Measurements from ENCODE around the gene EXOC6. TPM values are rescaled to one million over a fixed set of nuclear protein-coding genes. Genes with fewer than 3 reads are reported as not detected.

EXOC6 gene
- total and polyA plus RNA-seq, 2 donors: 10.6 to 17.4 TPM

GRCh38 chr10:93072225-93072712 lies 223.9 kb downstream of the EXOC6 start:
- 2% methylated on average over 27 of the region's 27 CpGs for WGBS
- DNase-seq (ENCODE audit: low read depth in 6 of 9, low spot score in 9 of 9): no peak
- no peak overlapping the region for H3K27ac ChIP-seq (ENCODE audit: low read depth in 1 of 2, low read length in 1 of 2)
- peaks cover 0 to 19% of the 10 kb centered on the region in 2 donors for H3K4me1 ChIP-seq (ENCODE audit: control insufficient read depth in 2 of 2, insufficient read depth in 2 of 2, low read length in 2 of 2)
- peaks cover 95 to 100% of the 10 kb centered on the region in 2 donors for H3K27me3 ChIP-seq (ENCODE audit: control insufficient read depth in 2 of 2, insufficient read depth in 1 of 2, low read length in 1 of 2)
- peak overlapping the region in 1 of 2 donors; percentile 7 for H3K4me3 ChIP-seq (ENCODE audit: low read length in 2 of 2)
- H3K36me3 ChIP-seq (ENCODE audit: control insufficient read depth in 2 of 2, insufficient read depth in 2 of 2, low read length in 1 of 2): no peaks in the 10 kb centered on the region
- no peaks in the 10 kb centered on the region for H3K9me3 ChIP-seq (ENCODE audit: control insufficient read depth in 2 of 2, insufficient read depth in 1 of 2, low read length in 1 of 2)

- no peak overlapping the region for H3K4me3 ChIP-seq (ENCODE audit: low read length in 2 of 2)
- H3K36me3 ChIP-seq (ENCODE audit: control insufficient read depth in 2 of 2, insufficient read depth in 2 of 2, low read length in 1 of 2): no peaks in the 10 kb centered on the region
- 5% methylated on average over 34 of the region's 34 CpGs for WGBS
- no peak overlapping the region for H3K27ac ChIP-seq (ENCODE audit: low read depth in 1 of 2, low read length in 1 of 2)
- peaks cover 89 to 97% of the 10 kb centered on the region in 2 donors for H3K27me3 ChIP-seq (ENCODE audit: control insufficient read depth in 2 of 2, insufficient read depth in 1 of 2, low read length in 1 of 2)
- no peaks in the 10 kb centered on the region for H3K9me3 ChIP-seq (ENCODE audit: control insufficient read depth in 2 of 2, insufficient read depth in 1 of 2, low read length in 1 of 2)
- peaks cover 0 to 19% of the 10 kb centered on the region in 2 donors for H3K4me1 ChIP-seq (ENCODE audit: control insufficient read depth in 2 of 2, insufficient read depth in 2 of 2, low read length in 2 of 2)
- no peak for DNase-seq (ENCODE audit: low read depth in 6 of 9, low spot score in 9 of 9)
These were observed 224.6 kb downstream of the EXOC6 start for GRCh38 chr10:93072713-93073538.

DNA sequence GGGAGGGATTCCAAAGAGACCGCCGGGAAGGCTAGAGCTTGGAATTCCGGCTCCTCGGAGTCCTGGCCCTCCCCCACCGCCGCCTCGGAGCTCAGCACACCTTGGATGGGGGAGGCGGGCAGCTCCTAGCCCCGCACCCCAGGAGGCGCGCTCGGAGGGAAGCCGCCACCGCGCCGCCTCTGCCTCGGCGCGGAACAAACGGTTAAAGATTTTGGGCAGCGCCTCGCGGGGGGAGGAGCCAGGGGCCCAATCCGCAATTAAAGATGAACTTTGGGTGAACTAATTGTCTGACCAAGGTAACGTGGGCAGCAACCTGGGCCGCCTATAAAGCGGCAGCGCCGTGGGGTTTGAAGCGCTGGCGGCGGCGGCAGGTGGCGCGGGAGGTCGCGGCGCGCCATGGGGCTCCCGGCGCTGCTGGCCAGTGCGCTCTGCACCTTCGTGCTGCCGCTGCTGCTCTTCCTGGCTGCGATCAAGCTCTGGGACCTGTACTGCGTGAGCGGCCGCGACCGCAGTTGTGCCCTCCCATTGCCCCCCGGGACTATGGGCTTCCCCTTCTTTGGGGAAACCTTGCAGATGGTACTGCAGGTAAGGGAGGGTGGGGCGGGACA lies 225.3 kb downstream of the EXOC6 start, which contains the start of gene CYP26A1:
CYP26A1 (plus strand) TSS at position 355 of the 608 bp plus-strand sequence; CDS start at position 397, 42 bp downstream.
- no peak for DNase-seq (ENCODE audit: low read depth in 6 of 9, low spot score in 9 of 9)
- WGBS: 1% methylated on average over 52 of the region's 52 CpGs
- H3K4me3 ChIP-seq (ENCODE audit: low read length in 2 of 2): peak within 1 kb of the TSS in 1 of 2 donors; percentile 35
- peaks cover 82 to 97% of the 10 kb centered on the region in 2 donors for H3K27me3 ChIP-seq (ENCODE audit: control insufficient read depth in 2 of 2, insufficient read depth in 1 of 2, low read length in 1 of 2)
- no peak within 1 kb of the TSS for H3K27ac ChIP-seq (ENCODE audit: low read depth in 1 of 2, low read length in 1 of 2)
- no peaks in the 10 kb centered on the region for H3K36me3 ChIP-seq (ENCODE audit: control insufficient read depth in 2 of 2, insufficient read depth in 2 of 2, low read length in 1 of 2)
- H3K9me3 ChIP-seq (ENCODE audit: control insufficient read depth in 2 of 2, insufficient read depth in 1 of 2, low read length in 1 of 2): no peaks in the 10 kb centered on the region
- peaks cover 0 to 19% of the 10 kb centered on the region in 2 donors for H3K4me1 ChIP-seq (ENCODE audit: control insufficient read depth in 2 of 2, insufficient read depth in 2 of 2, low read length in 2 of 2)

DNA sequence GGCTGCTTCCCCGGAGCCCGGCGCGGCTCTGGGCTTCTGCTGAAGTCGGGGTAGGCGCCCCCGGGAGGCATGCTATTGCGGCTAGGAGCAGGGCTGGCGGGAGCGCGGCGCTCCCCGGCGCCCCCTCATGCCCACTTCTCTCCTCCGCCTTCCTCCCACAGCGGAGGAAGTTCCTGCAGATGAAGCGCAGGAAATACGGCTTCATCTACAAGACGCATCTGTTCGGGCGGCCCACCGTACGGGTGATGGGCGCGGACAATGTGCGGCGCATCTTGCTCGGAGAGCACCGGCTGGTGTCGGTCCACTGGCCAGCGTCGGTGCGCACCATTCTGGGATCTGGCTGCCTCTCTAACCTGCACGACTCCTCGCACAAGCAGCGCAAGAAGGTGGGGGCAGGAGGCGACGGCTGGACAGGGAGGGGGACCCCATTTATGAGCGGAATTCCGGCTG lies 225.9 kb downstream of the EXOC6 start:
- under 1% methylated on average over 40 of the region's 40 CpGs for WGBS
- Histone ChIP-seq H3K4me1 (ENCODE audit: control insufficient read depth in 2 of 2, insufficient read depth in 2 of 2, low read length in 2 of 2) (peaks cover 0 to 19% of the 10 kb centered on the region in 2 donors), H3K9me3 (ENCODE audit: control insufficient read depth in 2 of 2, insufficient read depth in 1 of 2, low read length in 1 of 2) (no peaks in the 10 kb centered on the region), H3K36me3 (ENCODE audit: control insufficient read depth in 2 of 2, insufficient read depth in 2 of 2, low read length in 1 of 2) (no peaks in the 10 kb centered on the region), H3K4me3 (ENCODE audit: low read length in 2 of 2) (peak overlapping the region in 1 of 2 donors; percentile 35), H3K27ac (ENCODE audit: low read depth in 1 of 2, low read length in 1 of 2) (no peak overlapping the region), H3K27me3 (ENCODE audit: control insufficient read depth in 2 of 2, insufficient read depth in 1 of 2, low read length in 1 of 2) (peaks cover 76 to 97% of the 10 kb centered on the region in 2 donors)
- peak in 1 of 9 donors; percentile 35 for DNase-seq (ENCODE audit: low read depth in 6 of 9, low spot score in 9 of 9)

GRCh38 chr10:93074597-93075368 lies 226.5 kb downstream of the EXOC6 start:
- no peak overlapping the region for H3K4me3 ChIP-seq (ENCODE audit: low read length in 2 of 2)
- 5% methylated on average over 67 of the region's 67 CpGs for WGBS
- H3K27me3 ChIP-seq (ENCODE audit: control insufficient read depth in 2 of 2, insufficient read depth in 1 of 2, low read length in 1 of 2): peaks cover 70 to 97% of the 10 kb centered on the region in 2 donors
- H3K27ac ChIP-seq (ENCODE audit: low read depth in 1 of 2, low read length in 1 of 2): no peak overlapping the region
- no peak for DNase-seq (ENCODE audit: low read depth in 6 of 9, low spot score in 9 of 9)
- no peaks in the 10 kb centered on the region for H3K9me3 ChIP-seq (ENCODE audit: control insufficient read depth in 2 of 2, insufficient read depth in 1 of 2, low read length in 1 of 2)
- peaks cover 0 to 19% of the 10 kb centered on the region in 2 donors for H3K4me1 ChIP-seq (ENCODE audit: control insufficient read depth in 2 of 2, insufficient read depth in 2 of 2, low read length in 2 of 2)
- no peaks in the 10 kb centered on the region for H3K36me3 ChIP-seq (ENCODE audit: control insufficient read depth in 2 of 2, insufficient read depth in 2 of 2, low read length in 1 of 2)

- DNase-seq (ENCODE audit: low read depth in 6 of 9, low spot score in 9 of 9): no peak
- peaks cover 0 to 22% of the 10 kb centered on the region in 2 donors for H3K4me1 ChIP-seq (ENCODE audit: control insufficient read depth in 2 of 2, insufficient read depth in 2 of 2, low read length in 2 of 2)
- 22% methylated on average over 25 of the region's 25 CpGs for WGBS
These were observed 227.3 kb downstream of the EXOC6 start for GRCh38 chr10:93075369-93076221.

GRCh38 chr10:93076871-93077270 lies 228.6 kb downstream of the EXOC6 start:
- peaks cover 0 to 23% of the 10 kb centered on the region in 2 donors for H3K4me1 ChIP-seq (ENCODE audit: control insufficient read depth in 2 of 2, insufficient read depth in 2 of 2, low read length in 2 of 2)
- no peak overlapping the region for H3K4me3 ChIP-seq (ENCODE audit: low read length in 2 of 2)
- H3K36me3 ChIP-seq (ENCODE audit: control insufficient read depth in 2 of 2, insufficient read depth in 2 of 2, low read length in 1 of 2): no peaks in the 10 kb centered on the region
- peaks cover 53 to 91% of the 10 kb centered on the region in 2 donors for H3K27me3 ChIP-seq (ENCODE audit: control insufficient read depth in 2 of 2, insufficient read depth in 1 of 2, low read length in 1 of 2)
- DNase-seq (ENCODE audit: low read depth in 6 of 9, low spot score in 9 of 9): no peak
- H3K9me3 ChIP-seq (ENCODE audit: control insufficient read depth in 2 of 2, insufficient read depth in 1 of 2, low read length in 1 of 2): no peaks in the 10 kb centered on the region
- WGBS: 91% methylated on average over 2 of the region's 2 CpGs
- no peak overlapping the region for H3K27ac ChIP-seq (ENCODE audit: low read depth in 1 of 2, low read length in 1 of 2)

More at GRCh38 chr10:93075369-93076221, 227.3 kb downstream of the EXOC6 start:
- Histone ChIP-seq H3K36me3 (ENCODE audit: control insufficient read depth in 2 of 2, insufficient read depth in 2 of 2, low read length in 1 of 2) (no peaks in the 10 kb centered on the region), H3K9me3 (ENCODE audit: control insufficient read depth in 2 of 2, insufficient read depth in 1 of 2, low read length in 1 of 2) (no peaks in the 10 kb centered on the region), H3K4me3 (ENCODE audit: low read length in 2 of 2) (no peak overlapping the region), H3K27ac (ENCODE audit: low read depth in 1 of 2, low read length in 1 of 2) (no peak overlapping the region), H3K27me3 (ENCODE audit: control insufficient read depth in 2 of 2, insufficient read depth in 1 of 2, low read length in 1 of 2) (peaks cover 65 to 96% of the 10 kb centered on the region in 2 donors)

DNA sequence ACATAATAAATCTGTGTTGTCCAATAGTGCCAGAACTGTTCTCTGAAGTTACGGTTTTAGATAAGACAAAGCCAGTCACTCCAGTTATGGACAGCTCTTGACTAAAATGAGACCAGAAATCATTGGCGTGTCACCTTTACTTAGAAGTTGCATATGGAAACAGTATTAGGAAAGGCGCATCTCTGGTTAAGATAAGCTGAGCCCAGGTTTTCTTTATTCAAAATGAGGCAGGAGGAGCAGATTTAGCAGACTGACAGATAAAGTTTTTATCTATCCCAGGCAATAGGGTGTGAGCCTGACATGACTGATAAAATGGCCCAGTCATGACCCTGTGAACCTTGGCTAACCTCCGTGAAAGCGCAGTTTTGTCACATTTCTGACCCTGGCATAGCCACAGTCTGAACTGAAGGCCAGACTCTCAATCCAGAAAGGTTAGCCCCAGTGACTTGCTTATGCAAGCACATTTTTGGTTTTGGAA lies 229.6 kb downstream of the EXOC6 start:
- Histone ChIP-seq H3K4me1 (ENCODE audit: control insufficient read depth in 2 of 2, insufficient read depth in 2 of 2, low read length in 2 of 2) (peaks cover 0 to 19% of the 10 kb centered on the region in 2 donors), H3K9me3 (ENCODE audit: control insufficient read depth in 2 of 2, insufficient read depth in 1 of 2, low read length in 1 of 2) (no peaks in the 10 kb centered on the region), H3K27ac (ENCODE audit: low read depth in 1 of 2, low read length in 1 of 2) (no peak overlapping the region), H3K4me3 (ENCODE audit: low read length in 2 of 2) (no peak overlapping the region), H3K27me3 (ENCODE audit: control insufficient read depth in 2 of 2, insufficient read depth in 1 of 2, low read length in 1 of 2) (peaks cover 43 to 81% of the 10 kb centered on the region in 2 donors), H3K36me3 (ENCODE audit: control insufficient read depth in 2 of 2, insufficient read depth in 2 of 2, low read length in 1 of 2) (no peaks in the 10 kb centered on the region)
- WGBS: 97% methylated on average over 5 of the region's 5 CpGs
- no peak for DNase-seq (ENCODE audit: low read depth in 6 of 9, low spot score in 9 of 9)

All from thymus (tissue), 11 donors.